NCI-H526 treated with DMSO at 0.1 percent for 48 hours (cell line): ENCODE results near the gene LEKR1.
A peak's percentile ranks its signal among the peaks of the same experiment; 100 is the strongest.
"Not testable (repeated sequence)": the region's sequence is repeated elsewhere in the genome, so short reads cannot be mapped to it uniquely, and the experiment has no call there.

Source experiments
- DNase-seq: peaks from one replicate; lab custom pipeline; 2025; lab: John Stamatoyannopoulos, UW

Gene LEKR1

GRCh38 chr3:156826144-156826895 lies at the start of gene LEKR1:
TSS of gene LEKR1 (plus strand) at chr3:156826353. CDS start at chr3:156829330, 2,977 bp downstream.
- DNase-seq = peak; percentile 55

- no peak for DNase-seq
Observed at GRCh38 chr3:156776871-156777270, 49.3 kb upstream of the LEKR1 start.

- no peak for DNase-seq
Observed at GRCh38 chr3:156781310-156782230, 44.6 kb upstream of the LEKR1 start.

- DNase-seq = no peak
Observed at GRCh38 chr3:156782319-156782718, 43.8 kb upstream of the LEKR1 start.

GRCh38 chr3:156782921-156783320 lies 43.2 kb upstream of the LEKR1 start:
- DNase-seq = no peak

- no peak for DNase-seq
Observed at GRCh38 chr3:156787001-156787400, 39.2 kb upstream of the LEKR1 start.

- DNase-seq = no peak
Observed at GRCh38 chr3:156787926-156788663, 38.1 kb upstream of the LEKR1 start.

- DNase-seq = no peak
Observed at GRCh38 chr3:156788846-156789245, 37.3 kb upstream of the LEKR1 start.

GRCh38 chr3:156790156-156790555 lies 36.0 kb upstream of the LEKR1 start:
- no peak for DNase-seq

GRCh38 chr3:156792114-156792513 lies 34.0 kb upstream of the LEKR1 start:
- DNase-seq = no peak

GRCh38 chr3:156792536-156792935 lies 33.6 kb upstream of the LEKR1 start:
- DNase-seq = no peak

GRCh38 chr3:156792945-156793344 lies 33.2 kb upstream of the LEKR1 start:
- no peak for DNase-seq

- no peak for DNase-seq
Observed at GRCh38 chr3:156793400-156793799, 32.8 kb upstream of the LEKR1 start.

GRCh38 chr3:156793851-156794250 lies 32.3 kb upstream of the LEKR1 start:
- DNase-seq = no peak

- no peak for DNase-seq
Observed at GRCh38 chr3:156795890-156796481, 30.2 kb upstream of the LEKR1 start.

- no peak for DNase-seq
Observed at GRCh38 chr3:156797368-156797767, 28.8 kb upstream of the LEKR1 start.

GRCh38 chr3:156800287-156800686 lies 25.9 kb upstream of the LEKR1 start:
- not testable (repeated sequence) for DNase-seq

- no peak for DNase-seq
Observed at GRCh38 chr3:156801746-156802145, 24.4 kb upstream of the LEKR1 start.

GRCh38 chr3:156802821-156803606 lies 23.1 kb upstream of the LEKR1 start:
- DNase-seq = no peak

- no peak for DNase-seq
Observed at GRCh38 chr3:156803952-156804741, 22.0 kb upstream of the LEKR1 start.
